ENCODE results near the gene PNMA8B.

DNA sequence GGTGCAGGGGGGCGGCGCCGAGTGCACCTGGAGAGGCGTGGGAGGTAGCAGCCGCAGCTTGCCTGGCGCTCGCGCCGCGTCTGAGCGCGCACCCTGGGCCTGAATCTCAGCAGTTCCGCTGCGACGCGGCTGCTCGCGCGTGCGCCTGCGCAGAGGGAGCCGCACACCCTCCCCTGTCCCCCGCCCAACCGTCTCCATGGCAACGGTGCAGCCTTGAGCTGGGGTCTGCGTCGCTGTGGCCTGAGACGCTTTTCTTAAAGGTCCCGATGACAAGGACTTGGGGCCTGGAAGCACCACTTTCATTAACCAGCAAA is at the start of gene PNMA8B:
- TF ChIP-seq RAD21 (IDR thresholded peaks at IDR 0.05; ENCODE audit: low read depth) (no peak), TAF1 (IDR thresholded peaks at IDR 0.05; ENCODE audit: low read depth) (no peak), MAX (IDR thresholded peaks at IDR 0.05) (no peak), TCF12 (IDR thresholded peaks at IDR 0.05; ENCODE audit: low read depth) (no peak), EP300 (IDR thresholded peaks at IDR 0.05; ENCODE audit: borderline replicate concordance) (no peak), YY1 (IDR thresholded peaks at IDR 0.05; ENCODE audit: low read depth) (no peak)

Measured in Ishikawa (cell line).